ENCODE results near the gene NDUFV2.

The NDUFV2 gene

DNA sequence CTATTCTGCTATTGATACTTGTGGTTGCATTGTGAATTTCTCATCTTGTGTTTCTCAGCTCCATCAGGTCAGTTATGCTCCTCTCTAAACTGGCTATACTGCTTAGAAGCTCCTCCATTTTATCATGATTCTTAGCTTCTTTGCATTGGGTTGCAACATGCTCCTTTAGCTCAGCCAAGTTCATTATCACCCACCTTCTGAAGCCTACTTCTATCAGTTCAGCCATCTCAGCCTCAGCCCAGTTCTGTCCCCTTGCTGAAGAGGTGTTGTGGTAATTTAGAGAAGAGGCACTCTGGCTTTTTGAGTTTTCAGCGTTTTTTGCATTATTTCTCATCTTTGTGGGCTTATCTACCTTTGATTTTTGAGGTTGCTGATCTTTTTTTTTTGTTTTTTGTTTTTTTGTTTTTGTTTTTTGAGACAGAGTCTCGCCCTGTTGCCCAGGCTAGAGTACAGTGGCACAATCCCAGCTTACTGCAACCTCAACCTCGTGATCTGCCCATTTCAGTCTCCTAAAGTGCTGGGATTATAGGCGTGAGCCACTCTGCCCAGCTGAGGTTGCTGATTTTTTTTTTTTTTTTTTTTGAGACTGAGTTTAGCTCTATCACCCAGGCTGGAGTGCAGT is 70.1 kb downstream of the NDUFV2 start:
- peaks cover under 1% of the 10 kb centered on the region for H3K27me3 Mint-ChIP-seq (ENCODE audit: low read depth, poor library complexity)
- TF ChIP-seq, protein P1, sequence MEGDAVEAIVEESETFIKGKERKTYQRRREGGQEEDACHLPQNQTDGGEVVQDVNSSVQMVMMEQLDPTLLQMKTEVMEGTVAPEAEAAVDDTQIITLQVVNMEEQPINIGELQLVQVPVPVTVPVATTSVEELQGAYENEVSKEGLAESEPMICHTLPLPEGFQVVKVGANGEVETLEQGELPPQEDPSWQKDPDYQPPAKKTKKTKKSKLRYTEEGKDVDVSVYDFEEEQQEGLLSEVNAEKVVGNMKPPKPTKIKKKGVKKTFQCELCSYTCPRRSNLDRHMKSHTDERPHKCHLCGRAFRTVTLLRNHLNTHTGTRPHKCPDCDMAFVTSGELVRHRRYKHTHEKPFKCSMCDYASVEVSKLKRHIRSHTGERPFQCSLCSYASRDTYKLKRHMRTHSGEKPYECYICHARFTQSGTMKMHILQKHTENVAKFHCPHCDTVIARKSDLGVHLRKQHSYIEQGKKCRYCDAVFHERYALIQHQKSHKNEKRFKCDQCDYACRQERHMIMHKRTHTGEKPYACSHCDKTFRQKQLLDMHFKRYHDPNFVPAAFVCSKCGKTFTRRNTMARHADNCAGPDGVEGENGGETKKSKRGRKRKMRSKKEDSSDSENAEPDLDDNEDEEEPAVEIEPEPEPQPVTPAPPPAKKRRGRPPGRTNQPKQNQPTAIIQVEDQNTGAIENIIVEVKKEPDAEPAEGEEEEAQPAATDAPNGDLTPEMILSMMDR (IDR thresholded peaks at IDR 0.05) = no peak
- peaks cover 56% of the 10 kb centered on the region for H3K9me3 Mint-ChIP-seq
- no peak overlapping the region for H3K27ac Mint-ChIP-seq
- no peaks in the 10 kb centered on the region for H3K4me1 Mint-ChIP-seq
- no peak for DNase-seq
- H3K4me3 Mint-ChIP-seq = no peak overlapping the region
- peaks cover 56% of the 10 kb centered on the region for H3K36me3 Mint-ChIP-seq (ENCODE audit: low read depth)

DNA sequence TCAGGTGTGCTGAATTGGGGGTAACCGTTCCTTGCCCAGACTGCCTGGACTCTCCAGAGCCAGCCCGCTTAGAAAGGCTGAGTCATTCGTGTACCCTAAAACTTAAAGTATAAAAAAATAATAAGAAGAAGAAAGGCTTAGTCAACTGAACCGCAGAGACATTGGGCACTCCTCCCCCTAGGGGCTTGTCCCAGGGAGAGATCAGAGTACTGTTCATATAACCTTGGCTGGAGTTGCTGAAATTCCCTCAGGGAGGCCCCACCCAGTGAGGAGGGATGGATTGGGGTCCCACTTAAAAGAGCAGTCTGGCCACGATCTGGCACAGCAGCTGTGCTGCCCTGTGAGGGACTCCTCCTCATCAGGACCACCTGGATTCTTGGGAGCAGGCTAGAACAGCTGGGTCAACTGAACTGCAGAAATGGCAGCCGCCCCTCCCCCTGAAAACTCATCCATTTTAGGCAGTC is 71.3 kb downstream of the NDUFV2 start:
- DNase-seq = no peak
- Mint-ChIP-seq H3K9me3 (peaks cover 44% of the 10 kb centered on the region), H3K27ac (no peak overlapping the region), H3K27me3 (ENCODE audit: low read depth, poor library complexity) (peaks cover 2% of the 10 kb centered on the region), H3K36me3 (ENCODE audit: low read depth) (peaks cover 47% of the 10 kb centered on the region), H3K4me3 (no peak overlapping the region), H3K4me1 (no peaks in the 10 kb centered on the region)
- TF ChIP-seq, protein P1 (IDR thresholded peaks at IDR 0.05) = no peak

DNA sequence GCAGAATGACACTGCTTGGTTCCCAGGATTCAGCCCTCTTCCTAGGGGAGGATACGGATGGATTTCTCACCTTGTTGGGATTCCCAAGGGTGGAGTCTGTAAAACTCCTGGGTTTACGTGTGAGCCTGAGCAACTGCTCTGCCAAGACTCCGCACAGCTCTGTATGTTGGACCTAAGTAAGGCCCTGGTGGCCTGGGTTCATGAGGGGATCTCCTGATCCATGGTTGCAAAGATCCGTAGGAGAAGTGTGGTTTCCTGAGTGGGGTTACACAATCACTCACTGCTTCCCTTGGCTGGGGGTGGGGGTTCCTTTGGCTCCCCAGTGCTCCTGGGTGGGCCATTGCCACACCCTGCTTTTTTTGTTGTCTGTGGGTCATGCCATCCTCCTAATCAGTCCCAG is 71.8 kb downstream of the NDUFV2 start:
- no peak for DNase-seq
- peak overlapping the region; percentile 24 for H3K27ac Mint-ChIP-seq
- H3K27me3 Mint-ChIP-seq (ENCODE audit: low read depth, poor library complexity) = peaks cover 2% of the 10 kb centered on the region
- peaks cover 45% of the 10 kb centered on the region for H3K36me3 Mint-ChIP-seq (ENCODE audit: low read depth)
- TF ChIP-seq, protein P1 (IDR thresholded peaks at IDR 0.05) = no peak
- peaks cover 39% of the 10 kb centered on the region for H3K9me3 Mint-ChIP-seq
- no peaks in the 10 kb centered on the region for H3K4me1 Mint-ChIP-seq
- H3K4me3 Mint-ChIP-seq = no peak overlapping the region

DNA sequence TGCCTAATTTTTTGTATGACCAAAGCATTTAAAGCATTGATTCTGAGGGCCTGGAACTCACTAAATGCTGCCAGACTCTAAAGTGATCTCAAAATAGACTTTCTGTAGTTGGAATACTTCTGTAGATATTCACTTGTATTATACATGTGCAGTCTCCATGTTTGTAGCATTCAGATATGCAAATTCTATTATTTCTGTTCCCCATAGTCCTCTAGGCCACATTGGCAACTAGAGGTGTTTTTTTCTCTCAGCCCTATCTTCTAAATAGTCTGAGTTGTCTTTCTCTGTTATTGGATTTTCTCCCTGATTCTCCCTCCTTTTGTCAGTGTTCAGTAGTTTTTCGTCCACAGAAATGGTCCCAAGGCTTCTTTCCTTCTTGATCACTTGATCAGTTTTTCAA is 72.6 kb downstream of the NDUFV2 start:
- no peak for DNase-seq
- H3K27ac Mint-ChIP-seq = no peak overlapping the region
- no peak overlapping the region for H3K4me3 Mint-ChIP-seq
- no peaks in the 10 kb centered on the region for H3K4me1 Mint-ChIP-seq
- peaks cover 40% of the 10 kb centered on the region for H3K36me3 Mint-ChIP-seq (ENCODE audit: low read depth)
- H3K27me3 Mint-ChIP-seq (ENCODE audit: low read depth, poor library complexity) = peaks cover 2% of the 10 kb centered on the region
- peaks cover 31% of the 10 kb centered on the region for H3K9me3 Mint-ChIP-seq
- TF ChIP-seq, protein P1 (IDR thresholded peaks at IDR 0.05) = no peak

DNA sequence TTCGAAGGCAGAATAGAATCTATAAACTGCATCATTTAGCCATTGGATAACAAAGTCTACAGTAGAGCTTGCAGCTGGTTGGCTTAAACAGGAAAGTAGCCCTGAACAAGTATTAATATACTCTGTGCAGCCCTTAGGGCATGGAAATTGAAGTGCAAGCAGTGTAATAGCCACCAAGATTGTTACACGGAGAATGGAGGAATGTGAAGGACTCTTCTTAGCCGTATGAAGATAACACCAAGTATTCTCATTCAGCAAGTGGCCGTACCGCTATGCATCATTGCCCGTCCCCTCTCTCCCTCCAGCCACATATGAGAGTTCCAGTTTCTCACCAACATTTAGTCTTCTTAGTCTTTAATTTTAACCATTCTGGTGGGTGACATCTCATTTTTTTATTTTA is 74.5 kb downstream of the NDUFV2 start:
- no peaks in the 10 kb centered on the region for H3K4me1 Mint-ChIP-seq
- H3K9me3 Mint-ChIP-seq = peaks cover 12% of the 10 kb centered on the region
- H3K4me3 Mint-ChIP-seq = no peak overlapping the region
- DNase-seq = no peak
- TF ChIP-seq, protein P1 (IDR thresholded peaks at IDR 0.05) = no peak
- peaks cover 28% of the 10 kb centered on the region for H3K36me3 Mint-ChIP-seq (ENCODE audit: low read depth)
- H3K27ac Mint-ChIP-seq = no peak overlapping the region
- H3K27me3 Mint-ChIP-seq (ENCODE audit: low read depth, poor library complexity) = peaks cover 2% of the 10 kb centered on the region

DNA sequence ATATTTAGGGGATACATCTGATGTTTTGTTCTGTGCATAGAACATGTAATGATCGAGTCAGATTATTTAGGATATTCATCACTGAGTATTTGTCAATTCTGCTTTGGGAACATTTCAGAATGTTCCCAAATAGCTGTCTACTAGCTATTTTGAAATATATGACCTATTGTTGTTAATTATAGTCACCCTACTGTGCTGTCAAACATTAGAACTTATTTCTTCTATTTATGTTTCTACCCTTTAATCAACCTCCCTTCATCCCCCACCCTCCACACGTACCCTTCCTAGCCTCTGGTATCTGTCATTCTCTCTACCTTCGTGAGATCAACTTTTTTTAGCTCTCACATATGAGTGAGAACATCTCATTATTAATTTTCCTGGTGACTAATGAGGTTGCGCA is 75.0 kb downstream of the NDUFV2 start:
- no peak for DNase-seq
- Mint-ChIP-seq H3K4me1 (no peaks in the 10 kb centered on the region), H3K27me3 (ENCODE audit: low read depth, poor library complexity) (peaks cover 2% of the 10 kb centered on the region), H3K9me3 (peaks cover 8% of the 10 kb centered on the region), H3K27ac (no peak overlapping the region), H3K4me3 (no peak overlapping the region), H3K36me3 (ENCODE audit: low read depth) (peaks cover 28% of the 10 kb centered on the region)
- TF ChIP-seq, protein P1 (IDR thresholded peaks at IDR 0.05) = no peak

Measured in nephron progenitor cell (in vitro differentiated cells).